K562 (cell line): Measurements from ENCODE around the gene OTULINL. TPM values are rescaled to one million over a fixed set of nuclear protein-coding genes. Genes with fewer than 3 reads are reported as not detected.

Experiments
- ATAC-seq: fragments of 200-7000 bp; cut with Tn5 transposase; 3 replicates; pipeline ENCODE4 v1.9.1; 2020; ENCODE audit warnings: moderate library complexity
- BruUV-seq: library from RNA; stranded (reverse); fragments of 400-500 nt; replicated peaks from 2 replicates; lab custom pipeline; 2021; lab: Mats Ljungman, UMichigan
- CTCF ChIA-PET: fragments of 300-600 bp; formaldehyde crosslinking; extraction: SDS; loops from one replicate; lab custom pipeline; 2021; ENCODE audit warnings: low intra/inter-chr PET ratio; lab: Yijun Ruan, JAX
- POLR2A ChIA-PET: fragments of 300-600, 350-650 bp; sonication (Branson Sonifier 250); formaldehyde crosslinking; extraction: SDS; loops from one replicate; lab custom pipeline; 2021; ENCODE audit warnings: antibody characterized with exemption, inconsistent platforms; lab: Yijun Ruan, JAX
- DNase-seq, 4 experiments: peaks; one replicate each; pipeline versions ENCODE4 v3.0.0 to v3.0.0-alpha.2; 2011 to 2018; ENCODE audit warnings: low spot score in 3 of 4, mixed read lengths in 3 of 4; ENCODE audit errors: extremely low read depth in 1 of 4
- FAIRE-seq: peaks from 2 replicates; lab custom pipeline; 2011; peaks lifted over from hg19 to GRCh38; lab: Jason Lieb, UNC
- H2AFZ ChIP-seq: 2 replicates; pipeline ENCODE4 v1.6.0; 2011; ENCODE audit warnings: low read depth, low read length, control low read depth, inconsistent platforms
- H3K27ac ChIP-seq: fragments of 200-600 bp; 3 replicates; pipeline ENCODE4 v1.8.0; 2011; ENCODE audit warnings: low read depth, mild to moderate bottlenecking, control low read depth, inconsistent platforms, low read length, moderate library complexity, mixed read lengths; ENCODE audit errors: extremely low read depth
- H3K27me3 ChIP-seq, 2 experiments: fragments of 300-600 bp in 1 of 2; 2 replicates in 1 of 2; 3 replicates in 1 of 2; pipeline versions ENCODE4 v1.6.0 to v1.8.0; 2011; ENCODE audit warnings: inconsistent platforms in 2 of 2, low read length in 2 of 2, mild to moderate bottlenecking in 1 of 2, mixed read lengths in 1 of 2, moderate library complexity in 1 of 2; ENCODE audit not compliant: control insufficient read depth in 2 of 2, insufficient read depth in 2 of 2
- H3K36me3 ChIP-seq: fragments of 300-600 bp; 3 replicates; pipeline ENCODE4 v1.8.0; 2011; ENCODE audit warnings: mild to moderate bottlenecking, low read length, inconsistent platforms; ENCODE audit not compliant: control insufficient read depth, insufficient read depth
- H3K4me1 ChIP-seq, 2 experiments: fragments of 200-600 bp in 1 of 2; replicated peaks in 1 of 2; 2 replicates in 1 of 2; 3 replicates in 1 of 2; pipeline versions ENCODE4 v1.5.1 to v1.8.0; 2011; ENCODE audit warnings: inconsistent platforms in 2 of 2, low read length in 2 of 2, mild to moderate bottlenecking in 1 of 2, mixed read lengths in 1 of 2, moderate library complexity in 1 of 2; ENCODE audit not compliant: control insufficient read depth in 2 of 2, insufficient read depth in 2 of 2
- H3K4me2 ChIP-seq: 2 replicates; pipeline ENCODE4 v1.6.1; 2011; ENCODE audit warnings: low read length, control low read depth, inconsistent platforms, mixed read lengths; ENCODE audit not compliant: insufficient read depth
- H3K4me3 ChIP-seq: fragments of 200-600 bp; sonication (generic), shearing (Covaris generic); 2 replicates; pipeline ENCODE4 v1.5.1; 2016; ENCODE audit warnings: control low read depth, inconsistent platforms
- H3K79me2 ChIP-seq: fragments of 200-600 bp; 3 replicates; pipeline ENCODE4 v1.8.0; 2011; ENCODE audit warnings: low read length, inconsistent platforms; ENCODE audit not compliant: control insufficient read depth, insufficient read depth
- H3K9ac ChIP-seq, 2 experiments: 2 replicates each; pipeline versions ENCODE4 v1.6.0 to v1.6.1; 2011; ENCODE audit warnings: low read depth in 2 of 2, low read length in 2 of 2, control low read depth in 1 of 2, inconsistent platforms in 1 of 2, mild to moderate bottlenecking in 1 of 2, mixed read lengths in 1 of 2; ENCODE audit not compliant: insufficient read depth in 1 of 2
- H3K9me1 ChIP-seq: one replicate; pipeline ENCODE4 v1.6.0; 2011; ENCODE audit warnings: inconsistent platforms, mild to moderate bottlenecking, low read length, moderate library complexity; ENCODE audit not compliant: control insufficient read depth, insufficient read depth
- H3K9me3 ChIP-seq: replicated peaks from 2 replicates; pipeline ENCODE4 v1.5.1; 2011; ENCODE audit warnings: low read depth, low read length, inconsistent platforms; ENCODE audit not compliant: control insufficient read depth, insufficient read depth
- H4K20me1 ChIP-seq: replicated peaks from 2 replicates; pipeline ENCODE4 v1.6.1; 2011; ENCODE audit warnings: low read length, inconsistent platforms, mixed read lengths; ENCODE audit not compliant: control insufficient read depth, insufficient read depth
- FOSL1 ChIP-seq: fragments of 200-800 bp; sonication (Bioruptor generic); conservative IDR thresholded peaks from 2 replicates; pipeline ENCODE4 v1.6.1; 2016; ENCODE audit warnings: missing genetic modification characterization, missing compliant biosample characterization
- FUS ChIP-seq: fragments of 200-400 bp; formaldehyde crosslinking; optimal IDR thresholded peaks from 2 replicates; pipeline ENCODE3; 2017; ENCODE audit warnings: low read depth, low read length
- MIER1 ChIP-seq: fragments of 450-650 bp; IDR thresholded peaks from 2 replicates; pipeline ENCODE4 v1.6.1; 2016; ENCODE audit warnings: antibody characterized with exemption, mild to moderate bottlenecking, low read depth
- ZBTB34 ChIP-seq: fragments of 250-450 bp; sonication (Bioruptor Pico); IDR thresholded peaks from 2 replicates; pipeline ENCODE4 v1.8.0; 2021; ENCODE audit warnings: mild to moderate bottlenecking, moderate library complexity
- ZNF280B ChIP-seq: fragments of 250-450 bp; sonication (Bioruptor Pico); IDR thresholded peaks from 2 replicates; pipeline ENCODE4 v1.5.1; 2021; ENCODE audit warnings: mild to moderate bottlenecking
- WGBS: fragments of 100-300 bp; shearing (Covaris generic); methylation state at CpG from one replicate; pipeline ENCODE4 v1.1.6; 2016; ENCODE audit warnings: low coverage, mixed read lengths; ENCODE audit not compliant: insufficient coverage; ENCODE audit errors: missing lambda C conversion rate; 5-methylcytosine and 5-hydroxymethylcytosine counted together
- in situ Hi-C: fragments of 300-500 bp; cut with MboI; formaldehyde crosslinking; loops from 4 replicates; pipeline ENCODE4 v1.15.0; 2018; ENCODE audit warnings: inconsistent platforms, mixed read lengths
- intact Hi-C: fragments of 100-400 bp; cut with micrococcal nuclease; formaldehyde crosslinking; loops from 2 replicates; pipeline ENCODE4 v1.14.2; 2022
- polyA plus RNA-seq, 8 experiments: library from polyadenylated mRNA; depleted of rRNA in 4 of 8; stranded (reverse) in 5 of 8; unstranded in 3 of 8; fragments of >200 nt; fragmentation: Nextera tagmentation in 2 of 8; fragmentation: Illumina TruSeq in 1 of 8; extraction: Ambion mirVana in 2 of 8; extraction: Trizol in 1 of 8; gene quantifications; 2 replicates each; pipeline versions ENCODE4 v1.2.1 to v1.2.3, GENCODE V29; 2011 to 2014; ENCODE audit warnings: inconsistent platforms in 1 of 8, missing spikeins in 1 of 8
- total RNA-seq, 7 experiments: library from RNA; depleted of rRNA in 6 of 7; stranded (reverse); fragments of >200 nt in 6 of 7; fragmentation: Illumina TruSeq in 2 of 7; extraction: Trizol in 2 of 7; gene quantifications; 2 replicates each; pipeline versions ENCODE4 v1.2.1 to v1.2.3, GENCODE V29; 2011 to 2021; ENCODE audit warnings: low replicate concordance in 1 of 7

Gene OTULINL
- total and polyA plus RNA-seq, 9 of the 15 experiments (the other 6 are each of a cell fraction or from before 2014, with no cell fraction given) = 0.13 to 0.18 TPM; not detected in 7

GRCh38 chr5:14593326-14594021, 11.9 kb downstream of the OTULINL start:
- H2AFZ ChIP-seq = no peak overlapping the region
- no peak for DNase-seq
- H3K27me3 ChIP-seq = no peaks in the 10 kb centered on the region
- TF ChIP-seq FOSL1 (tag) (no peak), ZBTB34 (CRISPR knock-in tag) (no peak), ZNF280B (no peak), FUS (no peak), MIER1 (no peak)
- no peak overlapping the region for H3K4me2 ChIP-seq
- BruUV-seq = no TSS peak
- no peaks in the 10 kb centered on the region; the same call in 2 of the 3 replicates for H3K36me3 ChIP-seq
- no peak overlapping the region for H3K9ac ChIP-seq
- ChIA-PET POLR2A (no interaction called here), CTCF (no interaction called here)
- ATAC-seq = no peak
- in situ Hi-C loops (no loop called here), intact Hi-C loops (no loop called here)
- no peaks in the 10 kb centered on the region for H3K9me1 ChIP-seq
- no peaks in the 10 kb centered on the region for H3K79me2 ChIP-seq
- 4% methylated on average over 4 of the region's 4 CpGs for WGBS
- no peak for FAIRE-seq
- no peaks in the 10 kb centered on the region for H3K4me1 ChIP-seq
- H3K4me3 ChIP-seq = no peak overlapping the region
- no peaks in the 10 kb centered on the region for H4K20me1 ChIP-seq
- H3K9me3 ChIP-seq = no peaks in the 10 kb centered on the region
- no peak overlapping the region for H3K27ac ChIP-seq
